SK-N-SH (cell line): ENCODE data around the gene CHAF1A. TPM values are rescaled to one million over a fixed set of nuclear protein-coding genes. Genes with fewer than 3 reads are reported as not detected.

Experiments used
- CTCF ChIA-PET: fragments of 300-600, 350-600 bp; formaldehyde crosslinking; extraction: SDS; loops from one replicate; lab custom pipeline; 2021; lab: Yijun Ruan, JAX
- POLR2A ChIA-PET: fragments of 350-600 bp; sonication (Branson Sonifier 250); formaldehyde crosslinking; extraction: SDS; loops from one replicate; lab custom pipeline; 2020; ENCODE audit warnings: antibody characterized with exemption, inconsistent platforms; lab: Yijun Ruan, JAX
- DNase-seq: peaks from one replicate; pipeline ENCODE4 v3.0.0; 2012
- H2AFZ ChIP-seq: fragments of 200-600 bp; sonication (generic); 2 replicates; pipeline ENCODE4 v1.8.1; 2016; ENCODE audit warnings: antibody characterized with exemption, mild to moderate bottlenecking, low read depth
- H3F3A ChIP-seq: fragments of 200-600 bp; sonication (generic); replicated peaks from 2 replicates; pipeline ENCODE3; 2016; ENCODE audit warnings: antibody characterized with exemption, mild to moderate bottlenecking; ENCODE audit not compliant: insufficient read depth
- H3K27ac ChIP-seq, 2 experiments: fragments of 200-500 bp in 1 of 2; fragments of 200-600 bp in 1 of 2; sonication (Bioruptor generic) in 1 of 2; sonication (generic), shearing (Covaris generic) in 1 of 2; 2 replicates each; pipeline versions ENCODE4 v1.5.1 to v1.6.1; 2014 to 2016; ENCODE audit warnings: low read depth in 2 of 2, inconsistent platforms in 1 of 2, low read length in 1 of 2, mild to moderate bottlenecking in 1 of 2, mixed read lengths in 1 of 2
- H3K27me3 ChIP-seq: fragments of 200-600 bp; sonication (generic), shearing (Covaris generic); 2 replicates; pipeline ENCODE4 v1.6.1; 2016; ENCODE audit warnings: mixed run types; ENCODE audit not compliant: insufficient read depth
- H3K36me3 ChIP-seq, 2 experiments: fragments of 200-500 bp in 1 of 2; fragments of 200-600 bp in 1 of 2; sonication (Bioruptor generic) in 1 of 2; sonication (generic) in 1 of 2; replicated peaks in 1 of 2; 2 replicates each; pipeline versions ENCODE3 to v1.5.1; 2014 to 2016; ENCODE audit warnings: low read length in 1 of 2, mild to moderate bottlenecking in 1 of 2; ENCODE audit not compliant: insufficient read depth in 2 of 2, control insufficient read depth in 1 of 2
- H3K4me1 ChIP-seq, 2 experiments: fragments of 200-500 bp in 1 of 2; fragments of 200-600 bp in 1 of 2; sonication (Bioruptor generic) in 1 of 2; sonication (generic), shearing (Covaris generic) in 1 of 2; 2 replicates each; pipeline versions ENCODE4 v1.5.1 to v1.6.1; 2014 to 2016; ENCODE audit warnings: low read depth in 1 of 2, low read length in 1 of 2, mixed run types in 1 of 2; ENCODE audit not compliant: insufficient read depth in 2 of 2, control insufficient read depth in 1 of 2
- H3K4me2 ChIP-seq: fragments of 200-600 bp; sonication (generic), shearing (Covaris generic); 2 replicates; pipeline ENCODE4 v1.6.1; 2017; ENCODE audit warnings: mixed run types
- H3K4me3 ChIP-seq, 2 experiments: fragments of 200-500 bp in 1 of 2; fragments of 200-600 bp in 1 of 2; sonication (Bioruptor generic) in 1 of 2; sonication (generic), shearing (Covaris generic) in 1 of 2; 2 replicates each; pipeline versions ENCODE4 v1.5.1 to v1.8.1; 2014 to 2016; ENCODE audit warnings: low read depth in 2 of 2, inconsistent platforms in 1 of 2, low read length in 1 of 2, mild to moderate bottlenecking in 1 of 2, mixed read lengths in 1 of 2, moderate library complexity in 1 of 2
- H3K79me2 ChIP-seq: fragments of 200-600 bp; sonication (generic); 2 replicates; pipeline ENCODE4 v1.8.1; 2017; ENCODE audit warnings: mild to moderate bottlenecking; ENCODE audit not compliant: insufficient read depth
- H3K9ac ChIP-seq: fragments of 200-600 bp; sonication (generic); 2 replicates; pipeline ENCODE4 v1.6.1; 2017; ENCODE audit warnings: mixed run types
- H3K9me2 ChIP-seq: fragments of 200-600 bp; sonication (generic); 2 replicates; pipeline ENCODE4 v1.6.1; 2017; ENCODE audit warnings: mixed run types
- H3K9me3 ChIP-seq: fragments of 200-600 bp; sonication (generic); 2 replicates; pipeline ENCODE4 v1.6.1; 2017; ENCODE audit warnings: mixed run types, mild to moderate bottlenecking, moderate library complexity
- H4K20me1 ChIP-seq: fragments of 200-600 bp; sonication (generic); 2 replicates; pipeline ENCODE4 v1.6.1; 2017; ENCODE audit warnings: mild to moderate bottlenecking, mixed run types; ENCODE audit not compliant: insufficient read depth
- ELF1 ChIP-seq: IDR thresholded peaks from 2 replicates; pipeline ENCODE4 v1.4.0; 2012
- EP300 ChIP-seq, 2 experiments: IDR thresholded peaks; 2 replicates each; pipeline versions ENCODE4 v1.4.0 to v1.6.1; 2012; ENCODE audit warnings: borderline replicate concordance in 1 of 2, low read depth in 1 of 2, low read length in 1 of 2
- EZH2phosphoT487 ChIP-seq: fragments of 200-600 bp; sonication (generic); IDR thresholded peaks from 2 replicates; pipeline ENCODE4 v1.6.1; 2017; ENCODE audit warnings: low read depth, mixed run types, mild to moderate bottlenecking, antibody characterized with exemption, moderate library complexity, borderline replicate concordance
- FOSL2 ChIP-seq: IDR thresholded peaks from 2 replicates; pipeline ENCODE4 v1.4.0; 2012; ENCODE audit warnings: low read depth, mild to moderate bottlenecking, moderate library complexity, borderline replicate concordance
- FOXJ3 ChIP-seq: sonication (generic); formaldehyde crosslinking; IDR thresholded peaks from 2 replicates; pipeline ENCODE4 v1.5.1; 2020; ENCODE audit warnings: mild to moderate bottlenecking, missing genetic modification reagents
- FOXM1 ChIP-seq: IDR thresholded peaks from 2 replicates; pipeline ENCODE4 v1.4.0; 2012; ENCODE audit warnings: low read depth, mild to moderate bottlenecking
- GABPA ChIP-seq: IDR thresholded peaks from 2 replicates; pipeline ENCODE4 v1.4.0; 2012; ENCODE audit warnings: low read depth, mild to moderate bottlenecking
- GATA2 ChIP-seq: sonication (generic); formaldehyde crosslinking; IDR thresholded peaks from 2 replicates; pipeline ENCODE4 v1.5.0; 2020; ENCODE audit warnings: mild to moderate bottlenecking, missing genetic modification reagents
- IRF3 ChIP-seq: fragments of 150-350 bp; IDR thresholded peaks from 2 replicates; pipeline ENCODE4 v1.6.1; 2016; ENCODE audit warnings: mild to moderate bottlenecking, low read depth, low read length
- MAX ChIP-seq: IDR thresholded peaks from 2 replicates; pipeline ENCODE4 v1.4.0; 2012; ENCODE audit warnings: low read depth
- MXI1 ChIP-seq: IDR thresholded peaks from 2 replicates; pipeline ENCODE4 v1.6.1; 2012; ENCODE audit warnings: mild to moderate bottlenecking, low read depth, low read length, improper control_type of control experiment
- NFIC ChIP-seq: IDR thresholded peaks from 2 replicates; pipeline ENCODE4 v1.4.0; 2012; ENCODE audit warnings: borderline replicate concordance
- NRF1 ChIP-seq: IDR thresholded peaks from 2 replicates; pipeline ENCODE4 v1.6.1; 2012; ENCODE audit warnings: low read depth, mild to moderate bottlenecking, low read length
- RAD21 ChIP-seq: IDR thresholded peaks from 2 replicates; pipeline ENCODE4 v1.6.1; 2012; ENCODE audit warnings: mild to moderate bottlenecking, low read length
- REST ChIP-seq: IDR thresholded peaks from 2 replicates; pipeline ENCODE4 v1.6.1; 2012; ENCODE audit warnings: mild to moderate bottlenecking, low read depth, low read length, moderate library complexity
- RFX5 ChIP-seq: IDR thresholded peaks from 2 replicates; pipeline ENCODE4 v1.6.1; 2012; ENCODE audit warnings: mild to moderate bottlenecking, improper control_type of control experiment, low read length
- RXRA ChIP-seq: IDR thresholded peaks from 2 replicates; pipeline ENCODE4 v1.4.0; 2012; ENCODE audit warnings: low read depth, mild to moderate bottlenecking, borderline replicate concordance
- SMC3 ChIP-seq: IDR thresholded peaks from 2 replicates; pipeline ENCODE4 v1.6.1; 2012; ENCODE audit warnings: low read depth, low read length, improper control_type of control experiment
- TEAD4 ChIP-seq: IDR thresholded peaks from 2 replicates; pipeline ENCODE4 v1.4.0; 2012; ENCODE audit warnings: mild to moderate bottlenecking, borderline replicate concordance; ENCODE audit not compliant: insufficient read depth
- YY1 ChIP-seq: IDR thresholded peaks from 2 replicates; pipeline ENCODE4 v1.4.0; 2012; ENCODE audit warnings: low read depth, mild to moderate bottlenecking
- WGBS: methylation state at CpG from one replicate; pipeline ENCODE4 v1.1.6; 2017; ENCODE audit warnings: low lambda C conversion rate; 5-methylcytosine and 5-hydroxymethylcytosine counted together
- polyA plus RNA-seq, 3 experiments: library from polyadenylated mRNA; depleted of rRNA; stranded (reverse); fragments of >200 nt; gene quantifications; 2 replicates each; pipeline ENCODE4 v1.2.3, GENCODE V29; 2012

The CHAF1A gene
- polyA plus RNA-seq, 1 of the 3 experiments (the other 2 are of a cell fraction), result 18.0 TPM

- CTCF ChIA-PET, result interaction anchor here (0.8 kb wide), 1 partner anchor 114 kb away, joined by 3 read pairs; no protein-coding TSS in a partner anchor
- 95% methylated on average over 6 of the region's 8 CpGs for WGBS
- Histone ChIP-seq H3K27ac (no peak overlapping the region), H4K20me1 (peaks cover 95% of the 10 kb centered on the region), H2AFZ (no peak overlapping the region), H3K9ac (no peak overlapping the region), H3K9me3 (no peaks in the 10 kb centered on the region), H3K79me2 (peaks cover 99% of the 10 kb centered on the region), H3K36me3 (peaks cover 9 to 16% of the 10 kb centered on the region in 2 experiments), H3K4me2 (no peak overlapping the region), H3F3A (no peaks in the 10 kb centered on the region), H3K9me2 (no peaks in the 10 kb centered on the region), H3K27me3 (no peaks in the 10 kb centered on the region), H3K4me3 (no peak overlapping the region), H3K4me1 (peaks cover 3 to 23% of the 10 kb centered on the region in 2 experiments; a peak in 1 of 4 replicates)
- TF ChIP-seq TEAD4 (no peak), NFIC (no peak), RXRA (no peak), FOXJ3 (CRISPR knock-in tag) (no peak), EZH2phosphoT487 (no peak), RAD21 (no peak), FOXM1 (no peak), MAX (no peak), FOSL2 (no peak), GATA2 (CRISPR knock-in tag) (no peak), MXI1 (no peak), YY1 (no peak), IRF3 (no peak), ELF1 (no peak), REST (no peak), GABPA (no peak), NRF1 (no peak), EP300 (IDR thresholded peaks at IDR 0.05; ENCODE audit: borderline replicate concordance in 1 of 2, low read depth in 1 of 2, low read length in 1 of 2) (no peak), SMC3 (no peak), RFX5 (no peak)
- DNase-seq, result no peak
- POLR2A ChIA-PET, result no interaction called here
These were observed 8.4 kb upstream of the CHAF1A start for GRCh38 chr19:4393947-4394590.
